CD4-positive, alpha-beta memory T cell (primary cell): ENCODE data around the gene LHX2. TPM values are rescaled to one million over a fixed set of nuclear protein-coding genes. Genes with fewer than 3 reads are reported as not detected.

Experiments used
- CTCF ChIA-PET: fragments of 350-600 bp; sonication (Branson Sonifier 250); formaldehyde crosslinking; loops from one replicate; lab custom pipeline; 2021; ENCODE audit warnings: inconsistent platforms; ENCODE audit not compliant: partially characterized antibody; lab: Charles Lee
- POLR2A ChIA-PET: fragments of 350-600 bp; sonication (Branson Sonifier 250); formaldehyde crosslinking; loops from one replicate; lab custom pipeline; 2021; ENCODE audit not compliant: partially characterized antibody; lab: Charles Lee
- DNase-seq, 5 donors: peaks; one replicate each; pipeline versions ENCODE4 v3.0.0 to v3.0.0-alpha.2; 2020 to 2022; ENCODE audit warnings: mixed read lengths in 1 of 5
- H3K27ac ChIP-seq: one replicate; pipeline ENCODE4 v1.7.0; 2013; ENCODE audit warnings: low read depth, low read length
- H3K27me3 ChIP-seq: 2 replicates; pipeline ENCODE4 v1.7.0; 2013; ENCODE audit warnings: mild to moderate bottlenecking, low read length, moderate library complexity; ENCODE audit not compliant: insufficient read depth
- H3K36me3 ChIP-seq: 2 replicates; pipeline ENCODE4 v1.7.0; 2013; ENCODE audit warnings: mild to moderate bottlenecking, low read length, moderate library complexity; ENCODE audit not compliant: insufficient read depth
- H3K4me1 ChIP-seq: 2 replicates; pipeline ENCODE4 v1.7.0; 2013; ENCODE audit warnings: mild to moderate bottlenecking, low read length, moderate library complexity; ENCODE audit not compliant: insufficient read depth
- H3K4me3 ChIP-seq, 2 donors: one replicate each; pipeline ENCODE4 v1.7.0; 2013; ENCODE audit warnings: low read length in 2 of 2, mild to moderate bottlenecking in 1 of 2
- H3K9me3 ChIP-seq, 2 donors: one replicate each; pipeline ENCODE4 v1.7.0; 2013; ENCODE audit warnings: low read length in 2 of 2, control low read depth in 1 of 2; ENCODE audit not compliant: control insufficient read depth in 1 of 2
- H3K27ac Mint-ChIP-seq, 7 donors: one replicate each; pipeline ENCODE4 v1.8.0; 2020 to 2021; ENCODE audit warnings: mixed read lengths in 7 of 7, mild to moderate bottlenecking in 6 of 7, inconsistent platforms in 3 of 7, moderate library complexity in 3 of 7
- H3K27me3 Mint-ChIP-seq, 2 donors: one replicate each; pipeline ENCODE4 v1.8.0; 2020 to 2021; ENCODE audit warnings: mixed read lengths in 2 of 2
- H3K36me3 Mint-ChIP-seq, 2 donors: one replicate each; pipeline ENCODE4 v1.8.0; 2020 to 2021; ENCODE audit warnings: mixed read lengths in 2 of 2, inconsistent platforms in 1 of 2, mild to moderate bottlenecking in 1 of 2
- H3K4me1 Mint-ChIP-seq, 4 donors: one replicate each; pipeline ENCODE4 v1.8.0; 2020 to 2021; ENCODE audit warnings: mixed read lengths in 4 of 4, mild to moderate bottlenecking in 1 of 4
- H3K4me3 Mint-ChIP-seq, 8 donors: one replicate each; pipeline ENCODE4 v1.8.0; 2020 to 2021; ENCODE audit warnings: mixed read lengths in 8 of 8, mild to moderate bottlenecking in 7 of 8, moderate library complexity in 6 of 8, inconsistent platforms in 3 of 8
- H3K9me3 Mint-ChIP-seq, 8 donors: one replicate each; pipeline ENCODE4 v1.8.0; 2020 to 2021; ENCODE audit warnings: mixed read lengths in 8 of 8, mild to moderate bottlenecking in 5 of 8, inconsistent platforms in 3 of 8, moderate library complexity in 1 of 8
- intact Hi-C: fragments of 100-400 bp; cut with micrococcal nuclease; formaldehyde crosslinking; loops from one replicate; pipeline ENCODE4 v1.15.1; 2023
- polyA plus RNA-seq, 2 donors: library from polyadenylated mRNA; unstranded; fragments of 300-500 nt; fragmentation: Illumina TruSeq; gene quantifications; one replicate each; pipeline ENCODE4 v1.2.3, GENCODE V29; 2021
- total RNA-seq, 2 experiments: library from RNA; stranded (reverse); gene quantifications; one replicate each; pipeline ENCODE4 v1.2.3, GENCODE V29; 2021

LHX2 gene
- total and polyA plus RNA-seq, 4 experiments from 2014 or later, result not detected

- no peaks in the 10 kb centered on the region for H3K36me3 Mint-ChIP-seq
- Histone ChIP-seq H3K27ac (no peak overlapping the region), H3K4me3 (no peak overlapping the region), H3K4me1 (peaks cover 6% of the 10 kb centered on the region), H3K27me3 (peaks cover 20% of the 10 kb centered on the region), H3K36me3 (no peaks in the 10 kb centered on the region), H3K9me3 (no peaks in the 10 kb centered on the region)
- H3K27ac Mint-ChIP-seq, result no peak overlapping the region
- CTCF ChIA-PET, result interaction anchor here (0.8 to 1.5 kb wide), 2 partner anchors 13 to 495 kb away, joined by 3 to 4 read pairs; no protein-coding TSS in a partner anchor
- H3K27me3 Mint-ChIP-seq, result peaks cover 52 to 67% of the 10 kb centered on the region in 2 donors
- POLR2A ChIA-PET, result no interaction called here
- H3K4me3 Mint-ChIP-seq, result no peak overlapping the region
- H3K4me1 Mint-ChIP-seq, result peaks cover 4 to 18% (median 6%) of the 10 kb centered on the region in 4 donors
- DNase-seq, result no peak
- intact Hi-C loops, result no loop called here
- H3K9me3 Mint-ChIP-seq, result peaks cover 0 to 2% (median 0%) of the 10 kb centered on the region in 8 donors
These were observed 26.7 kb downstream of the LHX2 start for GRCh38 chr9:124038239-124038638.

- Histone ChIP-seq H3K4me3 (no peak overlapping the region), H3K9me3 (no peaks in the 10 kb centered on the region), H3K27ac (no peak overlapping the region), H3K27me3 (peaks cover 16% of the 10 kb centered on the region), H3K4me1 (peaks cover 6% of the 10 kb centered on the region), H3K36me3 (no peaks in the 10 kb centered on the region)
- Mint-ChIP-seq H3K36me3 (no peaks in the 10 kb centered on the region), H3K9me3 (peaks cover 0 to 2% (median 0%) of the 10 kb centered on the region in 8 donors), H3K4me1 (peaks cover 4 to 18% (median 6%) of the 10 kb centered on the region in 4 donors), H3K27me3 (peaks cover 50 to 67% of the 10 kb centered on the region in 2 donors), H3K4me3 (peak overlapping the region in 2 of 8 donors; percentile 48 to 50), H3K27ac (no peak overlapping the region)
- intact Hi-C loops, result no loop called here
- ChIA-PET POLR2A (no interaction called here), CTCF (interaction anchor here (0.8 to 2.7 kb wide), 3 partner anchors 12 to 497 kb away, joined by 3 to 18 read pairs (median 4); no protein-coding TSS in a partner anchor)
- no peak for DNase-seq
These were observed 27.4 kb downstream of the LHX2 start for GRCh38 chr9:124038790-124039633.

GRCh38 chr9:124040186-124040931, 28.8 kb downstream of the LHX2 start:
- POLR2A ChIA-PET, result no interaction called here
- H3K9me3 Mint-ChIP-seq, result peaks cover 0 to 2% (median 0%) of the 10 kb centered on the region in 8 donors
- H3K27me3 Mint-ChIP-seq, result peaks cover 55 to 66% of the 10 kb centered on the region in 2 donors
- no peaks in the 10 kb centered on the region for H3K36me3 ChIP-seq
- CTCF ChIA-PET, result interaction anchor here (0.5 to 2.7 kb wide), 14 partner anchors 9 to 535 kb away, joined by 3 to 18 read pairs (median 3); no protein-coding TSS in a partner anchor
- no peak for DNase-seq
- H3K4me1 Mint-ChIP-seq, result peaks cover 4 to 18% (median 6%) of the 10 kb centered on the region in 4 donors
- no peaks in the 10 kb centered on the region for H3K36me3 Mint-ChIP-seq
- no peaks in the 10 kb centered on the region for H3K9me3 ChIP-seq
- no peak overlapping the region for H3K27ac ChIP-seq
- peaks cover 6% of the 10 kb centered on the region for H3K4me1 ChIP-seq
- H3K4me3 ChIP-seq, result no peak overlapping the region
- no peak overlapping the region for H3K27ac Mint-ChIP-seq
- intact Hi-C loops, result no loop called here
- peaks cover 16% of the 10 kb centered on the region for H3K27me3 ChIP-seq
- H3K4me3 Mint-ChIP-seq, result peak overlapping the region in 5 of 8 donors; percentile 10 to 59 (median 38)

- H3K27me3 ChIP-seq, result peaks cover 16% of the 10 kb centered on the region
- peaks cover 4 to 18% (median 6%) of the 10 kb centered on the region in 4 donors for H3K4me1 Mint-ChIP-seq
- intact Hi-C loops, result no loop called here
- H3K9me3 Mint-ChIP-seq, result no peaks in the 10 kb centered on the region
- peak overlapping the region; percentile 28 to 72 (median 55) for H3K4me3 Mint-ChIP-seq
- H3K4me3 ChIP-seq, result no peak overlapping the region
- H3K27ac Mint-ChIP-seq, result no peak overlapping the region
- no peaks in the 10 kb centered on the region for H3K9me3 ChIP-seq
- CTCF ChIA-PET, result interaction anchor here (0.5 to 2.7 kb wide), 13 partner anchors 8 to 536 kb away, joined by 3 to 18 read pairs (median 3); no protein-coding TSS in a partner anchor
- H3K4me1 ChIP-seq, result peaks cover 6% of the 10 kb centered on the region
- POLR2A ChIA-PET, result no interaction called here
- no peaks in the 10 kb centered on the region for H3K36me3 Mint-ChIP-seq
- no peak overlapping the region for H3K27ac ChIP-seq
- peaks cover 54 to 64% of the 10 kb centered on the region in 2 donors for H3K27me3 Mint-ChIP-seq
- DNase-seq, result peak in 4 of 5 donors; percentile 28 to 41 (median 32)
- H3K36me3 ChIP-seq, result no peaks in the 10 kb centered on the region
These were observed 29.6 kb downstream of the LHX2 start for GRCh38 chr9:124040935-124041816.

DNA sequence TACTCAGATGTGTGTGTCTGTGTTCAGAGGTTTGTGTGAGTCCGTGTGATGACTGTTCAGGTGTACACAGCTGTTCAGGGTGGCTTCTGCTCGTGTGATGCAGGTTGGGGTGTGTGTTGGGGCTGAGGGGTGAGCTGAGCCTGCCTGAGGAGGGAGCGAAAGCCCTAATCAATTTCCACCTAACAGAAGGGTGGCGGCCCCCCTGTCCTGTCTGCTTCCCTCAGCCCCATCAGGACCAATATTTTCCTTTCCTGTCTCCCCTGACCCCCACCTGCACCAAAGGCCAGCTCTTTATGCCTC, 30.2 kb downstream of the LHX2 start:
- H3K4me1 ChIP-seq, result peaks cover 6% of the 10 kb centered on the region
- POLR2A ChIA-PET, result no interaction called here
- intact Hi-C loops, result no loop called here
- H3K36me3 ChIP-seq, result no peaks in the 10 kb centered on the region
- Mint-ChIP-seq H3K4me3 (peak overlapping the region in 6 of 8 donors; percentile 14 to 72 (median 36)), H3K4me1 (peaks cover 4 to 18% (median 6%) of the 10 kb centered on the region in 4 donors), H3K9me3 (no peaks in the 10 kb centered on the region), H3K27me3 (peaks cover 54 to 64% of the 10 kb centered on the region in 2 donors), H3K27ac (no peak overlapping the region), H3K36me3 (no peaks in the 10 kb centered on the region)
- H3K27me3 ChIP-seq, result peaks cover 16% of the 10 kb centered on the region
- no peak for DNase-seq
- H3K4me3 ChIP-seq, result no peak overlapping the region
- no peaks in the 10 kb centered on the region for H3K9me3 ChIP-seq
- CTCF ChIA-PET, result interaction anchor here (1.4 to 2.7 kb wide), 5 partner anchors 24 to 502 kb away, joined by 4 to 18 read pairs (median 4); no protein-coding TSS in a partner anchor
- H3K27ac ChIP-seq, result no peak overlapping the region

GRCh38 chr9:124042201-124042721, 30.7 kb downstream of the LHX2 start:
- ChIA-PET CTCF (interaction anchor here (1.9 kb wide), 1 partner anchor 496 kb away, joined by 9 read pairs; no protein-coding TSS in a partner anchor), POLR2A (no interaction called here)
- intact Hi-C loops, result no loop called here
- Mint-ChIP-seq H3K27me3 (peaks cover 56 to 65% of the 10 kb centered on the region in 2 donors), H3K36me3 (no peaks in the 10 kb centered on the region), H3K9me3 (no peaks in the 10 kb centered on the region), H3K4me3 (peak overlapping the region in 1 of 8 donors; percentile 17), H3K4me1 (peaks cover 4 to 18% (median 6%) of the 10 kb centered on the region in 4 donors), H3K27ac (no peak overlapping the region)
- Histone ChIP-seq H3K36me3 (no peaks in the 10 kb centered on the region), H3K27ac (no peak overlapping the region), H3K9me3 (no peaks in the 10 kb centered on the region), H3K27me3 (peaks cover 16% of the 10 kb centered on the region), H3K4me3 (no peak overlapping the region), H3K4me1 (peaks cover 6% of the 10 kb centered on the region)
- no peak for DNase-seq
